Cerebellar nuclear complex (tissue), 1 donor: Measurements from ENCODE around the gene ANGPTL4.
"Not testable (repeated sequence)": the region's sequence is repeated elsewhere in the genome, so short reads cannot be mapped to it uniquely, and the experiment has no call there.

ENCODE experiments used
- DNase-seq, 2 experiments: peaks; one replicate each; lab custom pipeline; 2025; lab: John Stamatoyannopoulos, UW

ANGPTL4 gene

GRCh38 chr19:8334458-8335342 lies 29.3 kb upstream of the ANGPTL4 start:
- DNase-seq, result no peak

GRCh38 chr19:8335343-8336071 lies 28.4 kb upstream of the ANGPTL4 start:
- DNase-seq, result no peak

- DNase-seq, result no peak
Observed at GRCh38 chr19:8336072-8336569, 27.8 kb upstream of the ANGPTL4 start.

GRCh38 chr19:8336660-8337059 lies 27.3 kb upstream of the ANGPTL4 start:
- no peak for DNase-seq

GRCh38 chr19:8337728-8338127 lies 26.2 kb upstream of the ANGPTL4 start:
- no peak for DNase-seq

- DNase-seq, result no peak
Observed at GRCh38 chr19:8338835-8339234, 25.1 kb upstream of the ANGPTL4 start.

- no peak for DNase-seq
Observed at GRCh38 chr19:8340341-8341096, 23.4 kb upstream of the ANGPTL4 start.

GRCh38 chr19:8341504-8341903 lies 22.5 kb upstream of the ANGPTL4 start:
- not testable (repeated sequence) for DNase-seq

- DNase-seq, result no peak
Observed at GRCh38 chr19:8342316-8342683, 21.7 kb upstream of the ANGPTL4 start.

- no peak for DNase-seq
Observed at GRCh38 chr19:8342684-8343482, 21.1 kb upstream of the ANGPTL4 start, which contains the start of gene KANK3. KANK3 (minus strand) TSS chr19:8343262; CDS start chr19:8337828, 5,434 bp downstream.

- no peak for DNase-seq
Observed at GRCh38 chr19:8343483-8343844, 20.5 kb upstream of the ANGPTL4 start.

- not testable (repeated sequence) for DNase-seq
Observed at GRCh38 chr19:8349629-8350372, 14.2 kb upstream of the ANGPTL4 start.

- DNase-seq, result no peak
Observed at GRCh38 chr19:8352134-8352827, 11.7 kb upstream of the ANGPTL4 start.

GRCh38 chr19:8352845-8353244 lies 11.1 kb upstream of the ANGPTL4 start:
- not testable (repeated sequence) for DNase-seq

- no peak for DNase-seq
Observed at GRCh38 chr19:8355631-8356402, 8.1 kb upstream of the ANGPTL4 start.

GRCh38 chr19:8357007-8357521 lies 6.9 kb upstream of the ANGPTL4 start:
- DNase-seq, result no peak

GRCh38 chr19:8358948-8359347 lies 5.0 kb upstream of the ANGPTL4 start:
- no peak for DNase-seq

GRCh38 chr19:8360196-8360595 lies 3.8 kb upstream of the ANGPTL4 start:
- DNase-seq, result no peak
